Colonic mucosa (tissue), 4 donors: ENCODE data around the gene ERCC5. TPM values are rescaled to one million over a fixed set of nuclear protein-coding genes. Genes with fewer than 3 reads are reported as not detected.

Source experiments
- DNase-seq: peaks from one replicate; pipeline ENCODE4 v3.0.0-alpha.2; 2020
- H3K27ac ChIP-seq: fragments of 200-600 bp; one replicate; pipeline ENCODE4 v1.8.0; 2021
- H3K27me3 ChIP-seq: fragments of 200-600 bp; one replicate; pipeline ENCODE4 v1.8.0; 2021
- H3K36me3 ChIP-seq: fragments of 200-600 bp; one replicate; pipeline ENCODE4 v1.8.0; 2021
- H3K4me1 ChIP-seq: fragments of 200-600 bp; one replicate; pipeline ENCODE4 v1.8.0; 2021; ENCODE audit warnings: mild to moderate bottlenecking
- H3K4me3 ChIP-seq: fragments of 200-600 bp; one replicate; pipeline ENCODE4 v1.8.0; 2021
- H3K9ac ChIP-seq, 2 donors: one replicate each; pipeline ENCODE4 v1.7.0; 2013; ENCODE audit warnings: control low read depth in 2 of 2, low read depth in 2 of 2, low read length in 2 of 2
- H3K9me3 ChIP-seq: fragments of 200-600 bp; one replicate; pipeline ENCODE4 v1.8.0; 2021
- CTCF ChIP-seq: fragments of 200-600 bp; IDR thresholded peaks from one replicate; pipeline ENCODE4 v1.8.0; 2022; ENCODE audit warnings: antibody characterized with exemption, mild to moderate bottlenecking
- intact Hi-C: fragments of 100-400 bp; cut with DNase I; formaldehyde crosslinking; loops from one replicate; pipeline ENCODE4 v1.14.1; 2022
- total RNA-seq, 2 donors: library from RNA; stranded (reverse); fragmentation: NEBNext Ultra II Directional in 1 of 2; extraction: Animal tissue kit (Norgen Biotek cat#: 25700) in 1 of 2; gene quantifications; one replicate each; pipeline ENCODE4 v1.2.1, GENCODE V29; 2021
- donor health status: healthy.
- donor health status: DM: no; HTN: no; CAD: no.
- donor health status: DM: no; HTN: no; CAD: no.

The ERCC5 gene
- total RNA-seq, 2 donors from 2014 or later, result 64.7 to 79.1 TPM

- DNase-seq, result no peak
- Histone ChIP-seq H3K4me3 (no peak overlapping the region), H3K27ac (no peak overlapping the region), H3K27me3 (no peaks in the 10 kb centered on the region), H3K4me1 (no peaks in the 10 kb centered on the region), H3K36me3 (no peaks in the 10 kb centered on the region), H3K9me3 (no peaks in the 10 kb centered on the region), H3K9ac (no peak overlapping the region)
- TF ChIP-seq CTCF, result no peak
- intact Hi-C loops, result no loop called here
These were observed 40.2 kb upstream of the ERCC5 start for GRCh38 chr13:102805680-102806079.

GRCh38 chr13:102807699-102808098, 38.1 kb upstream of the ERCC5 start:
- no peak overlapping the region for H3K4me3 ChIP-seq
- H3K27me3 ChIP-seq, result no peaks in the 10 kb centered on the region
- no peak overlapping the region for H3K27ac ChIP-seq
- no peaks in the 10 kb centered on the region for H3K36me3 ChIP-seq
- H3K4me1 ChIP-seq, result no peaks in the 10 kb centered on the region
- no peak for DNase-seq
- no peaks in the 10 kb centered on the region for H3K9me3 ChIP-seq
- intact Hi-C loops, result no loop called here
- no peak for TF ChIP-seq CTCF
- no peak overlapping the region for H3K9ac ChIP-seq

GRCh38 chr13:102812611-102813287, 33.1 kb upstream of the ERCC5 start:
- H3K4me1 ChIP-seq, result no peaks in the 10 kb centered on the region
- DNase-seq, result no peak
- no peak overlapping the region for H3K27ac ChIP-seq
- no peaks in the 10 kb centered on the region for H3K27me3 ChIP-seq
- no peak overlapping the region for H3K4me3 ChIP-seq
- no peak overlapping the region for H3K9ac ChIP-seq
- intact Hi-C loops, result no loop called here
- TF ChIP-seq CTCF, result no peak
- H3K36me3 ChIP-seq, result no peaks in the 10 kb centered on the region
- H3K9me3 ChIP-seq, result no peaks in the 10 kb centered on the region

- no peak for TF ChIP-seq CTCF
- Histone ChIP-seq H3K27me3 (no peaks in the 10 kb centered on the region), H3K4me3 (no peak overlapping the region), H3K36me3 (no peaks in the 10 kb centered on the region), H3K27ac (no peak overlapping the region), H3K9me3 (no peaks in the 10 kb centered on the region), H3K9ac (no peak overlapping the region), H3K4me1 (no peaks in the 10 kb centered on the region)
- intact Hi-C loops, result no loop called here
- no peak for DNase-seq
These were observed 31.7 kb upstream of the ERCC5 start for GRCh38 chr13:102814025-102814607.

- H3K36me3 ChIP-seq, result no peaks in the 10 kb centered on the region
- no peaks in the 10 kb centered on the region for H3K27me3 ChIP-seq
- H3K9me3 ChIP-seq, result no peaks in the 10 kb centered on the region
- no peak overlapping the region for H3K4me3 ChIP-seq
- DNase-seq, result no peak
- H3K27ac ChIP-seq, result no peak overlapping the region
- TF ChIP-seq CTCF, result no peak
- intact Hi-C loops, result no loop called here
- no peaks in the 10 kb centered on the region for H3K4me1 ChIP-seq
- no peak overlapping the region for H3K9ac ChIP-seq
These were observed 31.0 kb upstream of the ERCC5 start for GRCh38 chr13:102814793-102815192.
